HG03066 (cell line): ENCODE results near the gene TMEM270.

Experiments used
- ATAC-seq: cut with Tn5 transposase; IDR thresholded peaks from one replicate; pipeline ENCODE4 v1.9.1; 2021; ENCODE audit warnings: low read depth; ENCODE audit not compliant: unreplicated experiment

The TMEM270 gene

DNA sequence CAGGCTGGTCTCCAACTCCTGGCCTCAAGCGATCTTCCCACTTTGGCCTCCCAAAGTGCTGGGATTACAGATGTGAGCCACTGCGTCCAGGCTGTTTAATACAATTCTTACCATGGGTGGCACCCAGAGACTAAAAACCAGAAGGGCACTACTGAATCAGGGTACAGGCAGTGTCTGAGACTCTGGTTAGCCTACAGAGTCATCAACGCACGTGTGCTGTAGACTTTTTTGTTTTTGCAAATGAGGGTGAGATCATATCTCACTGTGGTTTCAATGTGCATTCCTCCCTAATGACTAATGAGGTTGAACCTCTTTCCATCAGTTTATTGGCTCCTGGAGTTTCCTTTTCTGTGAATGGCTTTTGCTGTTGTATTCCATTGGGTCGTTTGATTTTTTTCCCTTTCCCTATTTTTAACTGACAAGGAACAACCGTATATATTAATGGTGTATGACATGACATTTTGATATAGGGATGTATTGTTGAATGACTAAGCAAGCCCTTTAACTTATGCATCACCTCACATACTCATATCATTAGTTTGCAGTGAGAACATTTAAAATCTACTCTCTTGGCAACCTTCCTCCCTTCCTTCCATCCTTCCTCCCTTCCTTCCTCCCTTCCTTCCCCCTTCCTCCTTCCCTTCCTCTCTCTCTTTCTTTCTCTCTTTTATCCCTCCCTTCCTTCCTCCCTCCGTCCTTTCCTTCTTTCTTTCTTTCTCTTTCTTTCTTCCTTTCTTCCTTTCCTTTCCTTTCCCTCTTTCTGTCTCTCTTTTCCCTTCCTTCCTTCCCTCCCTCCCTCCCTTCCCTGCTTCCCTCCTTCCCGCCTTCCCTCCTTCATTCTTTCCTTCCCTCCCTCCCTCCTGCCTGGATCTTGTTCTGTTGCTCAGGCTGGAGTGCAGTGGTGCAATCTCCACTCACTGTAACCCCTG is 9.3 kb upstream of the TMEM270 start:
- ATAC-seq = peak; percentile 81

DNA sequence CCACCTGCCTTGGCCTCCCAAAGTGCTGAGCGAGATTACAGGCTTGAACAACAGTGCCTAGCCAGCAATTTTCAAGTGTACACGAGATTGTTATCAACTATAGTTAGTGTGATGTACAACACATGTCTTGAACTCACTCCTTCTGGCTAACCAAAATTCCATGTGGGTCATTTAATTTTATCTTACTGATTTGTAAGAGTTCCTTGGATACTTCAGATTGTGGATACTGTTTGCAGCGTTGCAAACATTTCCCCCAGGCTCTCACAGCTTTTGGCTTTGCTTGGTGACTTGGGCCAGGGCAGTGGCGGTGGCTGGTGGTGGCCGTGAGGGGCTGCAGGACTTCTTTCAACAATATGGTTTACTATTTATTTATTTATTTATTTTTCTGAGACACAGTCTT is 8.5 kb upstream of the TMEM270 start:
- ATAC-seq = no peak

DNA sequence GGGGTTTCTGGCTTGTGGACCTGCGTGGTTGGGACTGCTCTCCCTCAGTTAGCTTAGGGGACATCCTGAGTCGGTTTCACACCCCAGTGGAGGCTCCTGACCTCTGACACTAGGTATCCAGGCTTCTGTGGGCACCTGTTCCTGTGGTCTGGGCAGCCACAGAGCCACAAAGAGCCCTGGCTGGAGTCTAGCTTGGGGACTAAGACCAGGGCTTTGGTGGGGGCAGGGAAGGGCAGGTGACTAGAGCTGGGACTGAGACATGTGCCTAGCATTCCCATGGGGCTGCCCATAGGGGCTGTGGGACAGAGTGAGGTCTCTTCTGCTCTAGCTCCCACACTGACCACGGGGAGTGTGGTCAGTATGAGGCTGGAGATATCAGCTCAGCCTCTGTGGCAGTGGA is 4.0 kb upstream of the TMEM270 start:
- ATAC-seq = no peak

DNA sequence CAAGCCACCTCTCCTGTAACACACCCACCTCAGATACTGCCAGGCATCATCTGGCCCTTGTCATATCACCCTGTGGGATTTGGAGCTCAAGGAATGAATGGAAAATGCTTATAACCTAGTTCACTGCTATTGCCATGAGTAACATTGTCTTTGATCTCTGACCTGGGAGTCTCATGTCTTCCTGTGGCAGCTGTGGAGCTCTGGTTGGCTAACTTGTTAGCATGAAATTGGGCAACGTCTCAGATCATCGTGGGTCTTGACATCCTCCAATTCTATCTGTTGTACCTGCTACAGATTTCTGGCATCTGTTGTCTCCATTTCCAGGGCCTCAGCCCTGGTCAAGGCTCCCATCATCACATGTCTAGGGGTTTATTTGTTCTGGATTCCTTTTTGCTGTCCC is 2.2 kb upstream of the TMEM270 start:
- no peak for ATAC-seq

DNA sequence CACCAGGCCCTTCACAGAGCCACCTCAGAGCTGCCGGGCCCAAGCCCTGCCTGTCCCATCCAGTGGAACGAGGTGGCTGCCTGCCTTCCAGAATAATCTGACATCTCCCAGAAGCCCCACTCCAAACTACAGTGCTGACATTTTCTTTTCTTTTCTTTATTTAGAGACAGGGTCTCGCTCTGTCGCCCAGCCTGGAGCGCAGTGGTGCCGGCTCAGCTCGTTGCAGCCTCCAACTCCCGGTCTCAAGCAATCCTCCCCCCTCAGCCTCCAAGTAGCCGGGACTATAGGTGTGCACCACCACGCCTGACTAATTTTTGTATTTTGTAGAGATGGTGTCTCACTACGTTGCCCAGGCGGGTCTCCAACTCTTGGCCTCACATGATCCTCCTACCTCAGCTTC is 346 bp downstream of the TMEM270 start:
- ATAC-seq = no peak

DNA sequence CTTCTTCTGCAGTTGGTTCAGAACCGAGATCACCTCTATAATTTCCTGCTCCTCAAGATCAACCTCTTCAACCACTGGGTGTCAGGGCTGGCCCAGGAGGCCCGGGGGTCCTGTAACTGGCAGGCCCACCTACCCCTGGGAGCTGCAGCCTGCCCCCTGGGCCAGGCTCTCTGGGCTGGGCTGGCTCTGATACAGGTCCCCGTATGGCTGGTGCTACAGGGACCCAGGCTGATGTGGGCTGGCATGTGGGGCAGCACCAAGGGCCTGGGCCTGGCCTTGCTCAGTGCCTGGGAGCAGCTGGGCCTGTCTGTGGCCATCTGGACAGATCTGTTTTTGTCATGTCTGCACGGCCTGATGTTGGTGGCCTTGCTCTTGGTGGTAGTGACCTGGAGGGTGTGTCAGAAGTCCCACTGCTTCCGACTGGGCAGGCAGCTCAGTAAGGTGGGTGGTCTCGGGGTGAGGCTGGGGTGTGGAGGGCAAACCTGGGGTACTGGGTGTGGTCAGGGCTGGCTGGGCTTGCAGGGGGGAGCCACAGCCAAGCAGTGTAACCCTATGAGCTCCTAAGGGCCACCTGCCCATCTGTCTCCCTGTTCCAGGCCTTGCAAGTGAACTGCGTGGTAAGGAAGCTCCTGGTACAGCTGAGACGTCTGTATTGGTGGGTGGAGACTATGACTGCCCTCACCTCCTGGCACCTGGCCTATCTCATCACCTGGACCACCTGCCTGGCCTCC is 4.2 kb downstream of the TMEM270 start:
- no peak for ATAC-seq

DNA sequence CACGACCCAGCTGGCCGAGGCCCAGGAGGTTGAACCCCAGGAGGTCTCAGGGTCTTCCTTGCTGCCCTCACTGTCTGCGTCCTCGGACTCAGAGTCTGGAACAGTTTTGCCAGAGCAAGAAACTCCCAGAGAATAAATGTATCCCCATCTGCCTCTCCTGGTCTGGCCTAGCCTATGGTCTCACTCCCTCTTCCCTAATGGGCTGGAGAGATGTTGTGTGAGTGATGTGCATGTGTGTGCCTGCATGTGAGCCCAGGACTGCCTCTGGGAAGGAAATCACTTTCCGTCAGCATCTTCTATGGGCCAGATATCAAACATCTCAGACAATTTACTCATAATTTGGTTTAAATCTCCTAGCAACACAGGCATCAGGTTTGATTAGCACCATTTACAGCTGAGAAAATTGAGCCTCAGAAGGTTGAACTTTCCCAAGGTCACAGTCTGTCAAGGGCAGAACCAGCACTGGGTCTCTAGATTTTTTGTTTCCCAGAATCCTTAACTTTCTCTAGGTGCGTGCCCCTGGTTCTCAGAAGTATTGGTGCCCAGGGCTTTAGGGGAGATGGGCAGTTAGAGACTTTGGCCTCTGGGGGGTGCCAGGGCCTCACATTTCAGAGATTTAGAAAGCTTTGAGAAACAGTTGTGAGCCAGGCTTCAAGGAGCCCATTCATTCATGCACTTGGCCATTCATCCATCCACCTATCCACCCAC is 4.9 kb downstream of the TMEM270 start:
- no peak for ATAC-seq

DNA sequence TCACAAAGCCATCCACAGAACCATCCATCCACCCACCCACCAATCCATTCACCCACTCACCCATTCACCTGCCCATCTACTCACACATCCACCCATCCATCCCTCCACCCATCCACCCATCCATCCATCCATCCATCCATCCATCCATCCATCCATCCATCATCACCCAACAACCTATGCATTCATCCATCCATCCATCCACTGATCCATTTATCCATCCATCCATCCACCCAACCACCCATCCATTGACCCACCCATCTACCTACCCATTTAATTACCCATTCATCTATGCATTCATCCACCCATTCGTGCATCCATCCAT is 5.4 kb downstream of the TMEM270 start:
- no peak for ATAC-seq

DNA sequence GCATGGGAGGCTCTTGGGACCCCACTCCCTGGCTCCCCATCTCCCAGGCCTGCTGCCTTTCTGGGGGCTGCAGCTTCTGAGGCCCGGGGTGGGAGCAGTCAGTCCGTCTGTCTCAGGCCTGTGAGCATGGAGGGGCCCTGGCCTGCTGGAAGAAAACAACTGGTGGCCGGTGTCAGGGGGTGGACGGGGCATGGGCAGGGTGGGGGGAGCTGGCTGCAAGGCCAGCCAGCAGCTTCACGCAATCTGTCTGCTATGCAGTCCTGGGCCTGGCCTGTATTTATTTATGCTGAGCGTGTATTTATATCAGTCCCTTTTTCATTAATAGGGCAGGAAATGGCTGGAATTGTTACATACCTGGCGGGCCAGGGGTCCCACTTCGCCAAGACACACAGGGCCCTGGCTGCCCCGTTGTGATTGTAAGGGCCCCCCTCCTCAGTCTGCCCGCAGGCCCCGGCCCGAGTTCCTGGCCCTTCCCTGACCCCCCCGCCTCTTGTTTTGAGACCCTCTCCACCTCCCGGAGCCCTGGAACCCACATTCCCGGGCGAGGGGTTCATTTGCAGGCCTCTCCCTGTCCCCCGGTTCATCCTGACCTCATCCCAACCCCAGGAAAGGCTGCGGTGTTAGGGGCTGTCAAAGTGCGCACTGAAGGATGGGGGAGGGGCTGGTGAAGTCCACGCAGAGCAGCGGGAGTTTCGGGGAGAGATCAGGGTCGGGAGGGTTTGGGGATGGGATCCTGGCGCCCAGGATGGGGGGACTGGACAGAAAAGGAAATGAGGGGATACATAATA is 8.2 kb downstream of the TMEM270 start:
- ATAC-seq = no peak

DNA sequence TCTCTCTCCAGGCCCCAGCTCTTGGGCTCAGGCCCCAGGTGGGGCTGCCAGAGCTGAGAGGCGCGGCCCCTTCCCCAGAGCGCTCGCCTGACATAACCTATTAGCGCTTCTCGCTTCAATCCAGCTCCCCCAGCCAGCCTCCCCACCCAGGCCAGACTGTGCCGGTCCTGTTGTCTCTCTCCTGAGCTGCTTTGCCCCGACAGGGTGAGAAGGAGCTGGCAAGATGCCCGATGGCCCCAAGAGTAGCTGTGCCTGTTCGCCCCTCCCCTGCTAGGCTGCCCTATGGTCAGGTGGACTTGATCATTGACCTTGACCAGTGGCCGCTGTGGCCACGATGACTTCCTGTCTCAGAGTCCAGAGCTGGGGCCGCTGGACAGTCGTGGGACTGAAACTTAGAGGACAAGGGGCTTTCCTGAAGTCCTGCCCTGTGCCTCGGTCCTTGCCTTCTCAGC is 9.1 kb downstream of the TMEM270 start:
- ATAC-seq = no peak

DNA sequence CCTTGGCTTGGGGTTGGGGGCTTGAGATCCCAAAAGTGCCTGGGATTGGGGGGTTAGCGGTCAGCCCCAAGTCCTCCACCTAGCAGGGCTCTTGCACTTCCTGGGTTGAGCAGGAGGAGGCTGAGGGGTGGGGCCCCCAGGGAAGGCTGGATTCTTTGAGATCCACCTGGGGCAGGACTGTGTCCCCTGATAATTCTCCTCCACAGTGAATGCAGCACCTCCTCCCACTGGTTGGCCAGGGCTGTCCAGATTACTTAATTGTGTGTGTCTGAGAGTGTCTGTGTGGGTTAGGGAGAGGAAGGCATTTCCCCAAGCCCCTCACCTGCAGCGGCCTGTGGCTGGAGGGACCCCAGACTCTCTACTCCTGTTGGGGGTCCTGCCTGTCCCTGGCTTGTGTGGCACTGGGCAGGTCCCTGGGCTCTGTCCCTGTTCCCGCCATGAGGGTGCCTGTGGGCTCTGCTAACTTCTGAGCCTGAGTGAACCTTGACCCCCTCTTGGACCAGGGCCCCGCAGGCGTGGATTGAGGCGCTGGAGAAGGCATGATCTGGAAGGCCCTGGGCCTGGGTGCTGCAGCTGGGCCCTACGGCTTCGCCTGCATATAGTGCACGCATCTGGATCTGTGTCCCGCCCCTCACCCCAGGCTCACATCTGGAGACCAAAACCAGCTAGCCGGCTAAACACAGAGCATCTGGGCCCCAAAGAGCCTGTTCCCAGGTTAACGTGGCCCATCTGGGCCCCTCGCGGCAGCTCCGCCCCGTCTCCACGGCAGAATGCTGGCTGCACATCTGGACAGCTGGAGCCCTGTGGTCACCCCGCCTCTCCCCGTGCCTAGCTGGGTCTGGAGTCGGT is 10.4 kb downstream of the TMEM270 start:
- ATAC-seq = no peak

DNA sequence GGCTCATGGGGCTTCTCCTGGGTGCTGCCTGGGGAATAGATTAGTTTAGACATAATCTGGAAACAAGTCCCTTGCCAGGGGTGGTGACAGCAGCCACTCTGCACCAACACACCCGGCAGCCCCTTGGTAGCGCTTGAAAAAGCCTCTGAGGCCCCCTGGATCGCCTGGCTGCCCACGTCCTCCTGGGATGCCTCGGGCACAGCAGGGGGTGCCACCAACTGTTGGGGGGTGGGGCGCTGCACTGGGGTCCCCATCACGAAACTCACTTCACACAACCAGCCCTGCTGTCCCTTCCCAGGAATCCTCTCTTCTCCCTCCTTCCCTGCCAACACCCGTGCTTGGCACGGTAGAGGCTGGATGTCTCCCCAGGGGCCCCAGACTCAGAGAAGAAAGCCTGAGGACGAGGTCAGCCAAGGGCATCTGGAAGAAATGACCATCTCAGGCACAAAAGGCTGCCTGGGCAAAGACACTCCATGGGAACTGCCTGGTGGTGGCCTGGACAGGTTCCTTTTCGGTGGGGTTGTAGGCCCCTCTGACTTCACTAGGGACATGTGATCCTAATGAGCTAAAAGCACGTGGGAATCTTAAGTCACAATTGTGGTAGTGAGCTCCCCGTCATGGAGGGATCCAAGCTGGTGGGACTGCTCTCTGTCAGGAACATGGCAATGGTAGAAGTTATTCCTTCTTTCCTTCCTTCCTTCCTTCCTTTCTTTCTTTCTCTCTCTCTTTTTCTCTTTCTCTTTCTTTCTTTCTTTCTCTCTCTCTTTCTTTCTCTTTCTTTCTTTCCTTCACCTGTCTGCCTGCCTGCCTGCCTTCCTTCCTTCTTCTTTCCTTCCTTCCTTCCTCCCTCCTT is 11.3 kb downstream of the TMEM270 start:
- no peak for ATAC-seq

DNA sequence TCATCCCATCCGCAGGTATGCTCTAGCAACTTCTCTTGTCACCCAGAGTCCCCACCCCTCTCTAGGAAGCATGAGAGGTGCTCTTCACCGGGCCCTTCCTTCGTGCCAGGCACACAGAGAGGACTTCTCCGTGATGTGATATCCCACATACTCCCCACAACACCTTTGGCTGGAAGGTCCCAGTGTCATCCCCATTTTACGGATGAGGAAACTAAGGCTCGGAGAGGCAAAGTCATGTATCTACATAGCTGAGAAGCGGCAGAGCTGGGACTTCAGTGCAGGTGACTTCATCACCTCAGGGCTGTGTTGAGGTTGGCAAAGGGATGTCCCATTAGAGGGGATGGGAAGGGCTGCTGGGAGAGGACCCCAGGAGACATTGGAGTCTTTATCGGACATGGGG is 15.4 kb downstream of the TMEM270 start:
- ATAC-seq = no peak

DNA sequence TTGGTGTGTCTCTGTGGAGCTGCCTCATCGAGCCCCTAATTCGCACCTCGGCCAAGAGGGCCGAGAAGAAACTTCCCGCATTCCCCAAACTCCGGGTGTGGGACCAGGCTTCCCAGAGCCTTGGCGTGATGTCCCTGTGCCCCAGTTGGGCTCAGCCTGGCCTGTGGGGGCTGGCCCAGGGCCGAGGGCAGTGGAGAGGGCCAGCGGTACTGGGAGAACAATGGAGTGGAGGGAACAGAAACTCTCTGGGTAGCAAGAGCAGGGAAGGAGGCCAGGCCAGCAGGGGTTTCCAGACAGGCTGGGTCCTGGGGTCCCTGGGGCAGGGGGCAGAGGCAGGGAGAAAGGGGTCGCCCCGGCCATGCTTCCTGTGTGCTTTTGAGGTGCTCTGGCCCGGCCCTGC is 16.0 kb downstream of the TMEM270 start:
- no peak for ATAC-seq

DNA sequence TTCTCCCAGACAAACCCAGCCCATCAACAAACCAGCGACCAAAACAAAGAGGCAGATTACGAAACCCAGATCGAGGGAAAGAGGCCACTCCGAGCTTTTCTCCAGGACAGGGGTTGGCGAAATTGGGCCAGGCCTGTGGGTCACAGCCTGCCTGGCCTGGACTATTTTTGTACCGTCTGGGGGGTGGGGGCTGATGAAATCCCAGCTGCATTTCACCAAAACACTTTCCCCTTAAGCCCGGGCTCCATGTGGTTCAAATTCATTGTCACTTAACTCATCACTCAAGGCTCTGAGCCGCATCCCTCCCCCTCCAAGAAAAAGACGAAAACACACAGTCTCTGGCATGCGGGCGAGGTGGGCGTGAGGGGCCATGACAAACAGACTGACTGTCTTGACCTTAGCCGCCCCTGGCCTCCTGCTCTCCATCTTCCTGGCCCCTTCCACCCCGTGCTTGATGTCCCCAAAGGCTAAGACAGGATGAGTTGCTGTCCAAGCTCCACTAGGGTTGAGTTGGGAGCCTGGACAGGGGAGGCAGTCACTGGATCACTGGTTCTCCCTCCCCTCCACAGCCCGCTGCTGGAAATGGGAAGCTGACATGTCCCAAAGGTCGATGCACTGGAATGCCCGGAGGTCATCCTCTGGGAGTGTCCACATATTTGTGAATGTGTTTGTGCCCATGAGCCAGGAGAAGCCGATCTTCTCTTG is 19.2 kb downstream of the TMEM270 start:
- no peak for ATAC-seq

DNA sequence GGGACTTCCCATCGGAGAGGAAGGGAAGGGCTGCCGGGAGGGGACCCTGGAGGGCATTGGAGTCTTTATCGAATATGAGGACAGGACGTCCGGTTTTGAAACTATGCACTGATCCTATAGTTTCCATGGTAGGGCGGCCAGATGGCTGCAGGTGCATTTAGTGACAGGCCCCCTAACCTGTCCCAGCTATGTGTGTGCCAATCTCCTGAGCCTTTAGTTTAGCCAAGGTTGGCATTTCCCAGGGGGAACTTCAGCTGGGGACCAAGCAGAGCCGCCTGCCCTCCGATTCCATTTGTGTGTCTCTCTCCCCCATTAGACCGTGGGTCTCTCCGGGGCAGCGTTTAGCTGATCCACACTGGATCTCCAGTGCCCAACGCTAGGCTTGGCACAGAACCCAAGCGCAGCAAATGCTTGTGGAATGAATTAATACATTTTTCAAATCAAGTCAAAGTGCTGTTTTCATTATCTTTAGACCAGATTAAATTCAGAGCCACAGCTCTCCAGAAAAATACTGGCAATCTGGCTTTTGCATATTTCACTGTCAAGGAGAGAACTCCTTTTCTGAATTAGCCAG is 19.9 kb downstream of the TMEM270 start:
- no peak for ATAC-seq

DNA sequence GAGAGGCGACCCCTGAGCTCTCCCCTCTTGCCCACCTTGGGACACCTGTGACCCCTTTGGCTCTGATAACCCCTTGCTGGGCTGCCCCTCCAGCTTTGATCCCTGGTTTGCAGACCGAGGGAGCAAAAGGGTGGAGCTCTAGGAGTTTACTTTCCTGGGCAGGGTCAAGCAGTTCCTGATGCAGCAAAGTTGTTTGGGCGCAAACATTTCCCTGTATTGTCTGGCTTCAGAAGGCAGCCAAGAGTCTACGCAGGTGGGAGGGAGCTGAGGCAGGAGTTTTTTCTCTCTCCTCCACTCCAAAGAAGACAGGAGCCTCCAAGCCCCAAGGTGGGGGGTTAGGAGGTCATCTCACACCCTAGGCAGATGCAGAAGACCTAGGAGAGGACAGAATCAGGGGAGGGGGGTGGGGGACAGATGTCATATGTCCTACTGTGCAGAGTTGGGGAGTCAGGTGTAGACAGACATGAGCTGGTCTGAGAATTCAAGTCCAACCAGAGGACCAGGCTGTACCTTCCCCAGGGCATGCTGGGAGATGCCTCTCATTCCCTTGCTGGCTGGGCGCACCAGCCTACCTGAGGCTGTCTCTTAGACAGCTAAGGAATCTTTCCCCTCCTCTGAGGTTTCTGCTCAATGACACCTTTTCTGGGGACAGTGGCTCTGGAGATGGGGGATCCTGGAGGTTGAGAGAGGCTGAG is 20.5 kb downstream of the TMEM270 start:
- no peak for ATAC-seq
